ENCODE measurements around the gene MTFR1L. TPM values are rescaled to one million over a fixed set of nuclear protein-coding genes. Genes with fewer than 3 reads are reported as not detected.

Gene MTFR1L
- total RNA-seq, 2 donors from 2014 or later = 39.7 to 56.4 TPM

DNA sequence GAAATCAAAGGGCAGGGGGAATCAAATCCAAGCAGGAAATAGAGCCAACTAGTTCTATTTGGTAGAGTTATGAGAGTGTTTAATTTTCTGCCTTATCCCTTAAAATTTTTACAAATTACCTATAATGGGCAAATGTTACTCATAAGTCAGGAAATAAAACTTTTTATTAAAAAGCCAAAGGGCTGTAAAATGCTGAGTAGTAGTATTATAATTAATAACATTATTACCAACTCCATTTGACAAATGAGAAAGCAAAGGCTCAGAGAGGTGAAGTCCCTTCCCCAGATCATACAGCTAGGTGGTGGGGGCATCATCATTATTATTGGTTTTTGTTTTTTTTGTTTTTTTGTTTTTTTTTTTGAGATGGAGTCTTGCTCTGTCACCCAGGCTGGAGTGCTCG lies 16.4 kb upstream of the MTFR1L start:
- Histone ChIP-seq H3K9me3 (no peaks in the 10 kb centered on the region), H3K27me3 (no peaks in the 10 kb centered on the region), H3K27ac (peak overlapping the region in 1 of 4 donors; percentile 2), H3K4me3 (no peak overlapping the region), H3K4me1 (peaks cover 85% of the 10 kb centered on the region), H3K36me3 (replicated peaks in 1 of 2; ENCODE audit: insufficient read depth in 1 of 2, low read depth in 2 of 2) (no peaks in the 10 kb centered on the region)
- intact Hi-C loops (cut with DNase I) = no loop called here
- WGBS, 2 donors = 88 to 94% methylated on average over 1 of the region's 1 CpG
- no peak for ATAC-seq
- DNase-seq = no peak
- TF ChIP-seq, protein P1, sequence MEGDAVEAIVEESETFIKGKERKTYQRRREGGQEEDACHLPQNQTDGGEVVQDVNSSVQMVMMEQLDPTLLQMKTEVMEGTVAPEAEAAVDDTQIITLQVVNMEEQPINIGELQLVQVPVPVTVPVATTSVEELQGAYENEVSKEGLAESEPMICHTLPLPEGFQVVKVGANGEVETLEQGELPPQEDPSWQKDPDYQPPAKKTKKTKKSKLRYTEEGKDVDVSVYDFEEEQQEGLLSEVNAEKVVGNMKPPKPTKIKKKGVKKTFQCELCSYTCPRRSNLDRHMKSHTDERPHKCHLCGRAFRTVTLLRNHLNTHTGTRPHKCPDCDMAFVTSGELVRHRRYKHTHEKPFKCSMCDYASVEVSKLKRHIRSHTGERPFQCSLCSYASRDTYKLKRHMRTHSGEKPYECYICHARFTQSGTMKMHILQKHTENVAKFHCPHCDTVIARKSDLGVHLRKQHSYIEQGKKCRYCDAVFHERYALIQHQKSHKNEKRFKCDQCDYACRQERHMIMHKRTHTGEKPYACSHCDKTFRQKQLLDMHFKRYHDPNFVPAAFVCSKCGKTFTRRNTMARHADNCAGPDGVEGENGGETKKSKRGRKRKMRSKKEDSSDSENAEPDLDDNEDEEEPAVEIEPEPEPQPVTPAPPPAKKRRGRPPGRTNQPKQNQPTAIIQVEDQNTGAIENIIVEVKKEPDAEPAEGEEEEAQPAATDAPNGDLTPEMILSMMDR (IDR thresholded peaks at IDR 0.05) = no peak
- no peak for TF ChIP-seq POLR2A (IDR thresholded peaks at IDR 0.05)

DNA sequence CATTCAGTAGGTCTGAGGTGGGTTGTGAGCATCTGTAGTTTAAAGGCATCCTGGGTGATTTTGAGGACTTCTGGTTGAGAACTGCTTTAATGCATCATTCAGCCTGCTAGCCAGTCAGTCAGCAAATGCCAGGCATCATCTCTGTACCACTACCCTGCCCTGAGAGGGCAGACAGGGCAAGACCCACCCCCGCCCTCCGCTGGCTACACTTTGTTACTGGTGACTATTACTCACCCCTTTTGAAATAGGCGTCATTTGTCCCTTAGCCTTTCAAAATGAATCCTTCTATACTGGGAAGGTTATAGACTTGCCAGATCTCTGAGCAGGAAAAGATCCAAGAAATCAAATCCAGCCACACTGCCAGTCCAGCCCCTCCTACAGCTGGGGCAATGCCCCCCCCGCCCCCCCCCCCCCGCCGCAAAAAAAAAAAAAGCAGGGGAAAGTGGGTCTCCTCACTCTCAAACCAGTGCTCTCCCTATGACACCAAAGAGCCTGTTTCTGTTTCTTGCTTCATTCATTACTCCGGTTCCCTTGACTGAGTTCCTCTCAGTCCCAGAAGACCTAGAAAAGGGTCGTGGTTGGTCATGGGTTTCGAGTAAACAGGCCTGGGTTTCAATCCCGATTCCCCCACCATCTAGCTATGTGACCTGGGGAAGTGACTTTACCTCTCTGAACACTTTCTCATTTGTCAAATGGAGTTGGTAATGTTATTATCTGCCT lies 15.3 kb upstream of the MTFR1L start:
- no peaks in the 10 kb centered on the region for H3K36me3 ChIP-seq (replicated peaks in 1 of 2; ENCODE audit: insufficient read depth in 1 of 2, low read depth in 2 of 2)
- H3K4me3 ChIP-seq = no peak overlapping the region
- no peaks in the 10 kb centered on the region for H3K27me3 ChIP-seq
- DNase-seq (no peak), ATAC-seq (no peak)
- H3K9me3 ChIP-seq = no peaks in the 10 kb centered on the region
- peak overlapping the region; percentile 71 to 83 (median 79) for H3K27ac ChIP-seq
- peaks cover 74% of the 10 kb centered on the region for H3K4me1 ChIP-seq
- no peak for TF ChIP-seq POLR2A (IDR thresholded peaks at IDR 0.05)
- TF ChIP-seq, protein P1 (IDR thresholded peaks at IDR 0.05) = no peak
- WGBS, 2 donors = 77 to 81% methylated on average over 10 of the region's 10 CpGs
- intact Hi-C loops (cut with DNase I) = no loop called here

DNA sequence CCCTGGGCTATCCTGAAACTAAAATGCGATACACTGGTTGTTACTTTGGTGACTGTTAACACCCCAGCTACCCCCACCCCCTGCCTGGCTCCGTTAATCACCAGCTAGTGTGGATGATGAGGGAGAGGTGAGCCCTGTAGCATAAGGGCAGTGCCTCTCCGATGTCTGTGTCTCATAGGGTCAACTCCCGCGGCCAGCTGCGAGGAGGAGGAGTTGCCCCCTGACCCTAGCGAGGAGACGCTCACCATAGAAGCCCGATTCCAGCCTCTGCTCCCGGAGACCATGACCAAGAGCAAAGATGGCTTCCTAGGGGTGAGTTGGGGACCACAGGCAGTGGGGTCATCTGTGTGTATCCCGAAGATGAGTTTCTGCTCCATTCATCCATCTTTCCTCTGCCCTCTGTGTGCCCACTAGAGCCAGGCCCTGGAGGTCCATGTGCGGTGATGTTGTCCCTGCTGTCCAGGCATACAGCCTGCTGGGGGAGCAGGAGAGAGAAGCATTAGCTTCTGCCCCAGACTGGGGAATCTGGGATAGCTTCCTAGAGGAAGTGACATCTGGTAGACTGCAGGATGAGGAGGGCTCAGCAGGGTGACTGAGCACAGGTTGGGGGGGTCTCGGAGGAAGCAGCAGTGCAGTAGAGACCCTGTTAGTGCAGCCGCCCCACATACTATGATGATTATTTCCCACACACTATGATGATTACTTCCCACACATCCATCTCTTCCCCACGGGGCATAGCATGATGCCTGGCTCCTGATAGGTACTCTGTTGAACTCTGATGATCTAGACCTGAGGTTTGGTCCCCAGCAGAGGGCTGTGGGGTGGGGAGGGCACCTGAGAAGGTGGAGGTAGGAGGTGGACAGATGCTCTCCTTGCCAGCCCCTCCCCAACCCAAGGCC lies 14.5 kb upstream of the MTFR1L start:
- Histone ChIP-seq H3K27ac (peak overlapping the region; percentile 71 to 83 (median 79)), H3K4me3 (no peak overlapping the region), H3K9me3 (no peaks in the 10 kb centered on the region), H3K27me3 (no peaks in the 10 kb centered on the region), H3K4me1 (peaks cover 73% of the 10 kb centered on the region), H3K36me3 (replicated peaks in 1 of 2; ENCODE audit: insufficient read depth in 1 of 2, low read depth in 2 of 2) (no peaks in the 10 kb centered on the region)
- 78 to 88% methylated on average over 11 to 15 of the region's 15 CpGs for WGBS, 2 donors
- DNase-seq (no peak), ATAC-seq (no peak)
- TF ChIP-seq, protein P1 (IDR thresholded peaks at IDR 0.05) = no peak
- TF ChIP-seq POLR2A (IDR thresholded peaks at IDR 0.05) = no peak
- intact Hi-C loops (cut with DNase I) = loop anchor here (5.0 kb wide), 2 partner anchors 193 to 303 kb away; no protein-coding TSS in a partner anchor

DNA sequence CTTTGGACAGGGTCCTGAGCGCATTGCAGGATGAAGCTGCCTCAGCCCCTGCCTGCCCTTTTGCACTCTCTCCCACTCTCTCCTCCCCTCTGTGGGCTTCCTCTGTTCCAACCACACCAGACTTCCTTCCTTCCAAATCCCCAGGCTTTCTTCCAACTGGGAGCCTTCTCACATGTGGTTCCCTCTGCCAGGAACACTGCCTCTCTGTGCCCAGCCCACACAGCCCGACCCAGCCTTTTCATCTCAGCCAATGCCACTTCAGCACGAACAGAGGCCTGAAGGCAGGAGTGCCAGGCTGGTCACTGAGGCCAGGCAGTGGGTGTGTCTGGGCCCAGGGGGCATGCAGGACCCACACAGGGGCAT lies 13.9 kb upstream of the MTFR1L start:
- intact Hi-C loops (cut with DNase I) = loop anchor here (5.0 kb wide), 2 partner anchors 194 to 304 kb away; no protein-coding TSS in a partner anchor
- ATAC-seq = peak; percentile 78

More for the DNA sequence above, 13.9 kb upstream of the MTFR1L start:
- DNase-seq = peak; percentile 66 to 82 (median 76)
- 34 to 37% methylated on average over 3 of the region's 3 CpGs for WGBS, 2 donors
- H3K4me1 ChIP-seq = peaks cover 75% of the 10 kb centered on the region
- H3K9me3 ChIP-seq = no peaks in the 10 kb centered on the region
- no peaks in the 10 kb centered on the region for H3K27me3 ChIP-seq
- TF ChIP-seq POLR2A (IDR thresholded peaks at IDR 0.05) = no peak
- TF ChIP-seq, protein P1 (IDR thresholded peaks at IDR 0.05) = no peak
- H3K27ac ChIP-seq = peak overlapping the region; percentile 71 to 83 (median 79)
- no peaks in the 10 kb centered on the region for H3K36me3 ChIP-seq (replicated peaks in 1 of 2; ENCODE audit: insufficient read depth in 1 of 2, low read depth in 2 of 2)
- no peak overlapping the region for H3K4me3 ChIP-seq
